Measurements from ENCODE around the gene PPP5C.

Gene PPP5C

GRCh38 chr19:46330319-46330918 is 16.5 kb upstream of the PPP5C start:
- TF ChIP-seq CTCF (IDR thresholded peaks at IDR 0.05; ENCODE audit: low read depth, low read length, missing control alignments): no peak
- DNase-seq (ENCODE audit: extremely low read depth, low read depth): no peak
- no peak overlapping the region for H3K4me3 ChIP-seq (replicated peaks; ENCODE audit: low read depth, low read length)

- TF ChIP-seq CTCF (IDR thresholded peaks at IDR 0.05; ENCODE audit: low read depth, low read length, missing control alignments): no peak
- no peak overlapping the region for H3K4me3 ChIP-seq (replicated peaks; ENCODE audit: low read depth, low read length)
- DNase-seq (ENCODE audit: extremely low read depth, low read depth): no peak
These were observed 9.4 kb upstream of the PPP5C start for GRCh38 chr19:46337487-46337886.

GRCh38 chr19:46339446-46339845 is 7.4 kb upstream of the PPP5C start:
- no peak for TF ChIP-seq CTCF (IDR thresholded peaks at IDR 0.05; ENCODE audit: low read depth, low read length, missing control alignments)
- no peak overlapping the region for H3K4me3 ChIP-seq (replicated peaks; ENCODE audit: low read depth, low read length)
- no peak for DNase-seq (ENCODE audit: extremely low read depth, low read depth)

- no peak for TF ChIP-seq CTCF (IDR thresholded peaks at IDR 0.05; ENCODE audit: low read depth, low read length, missing control alignments)
- H3K4me3 ChIP-seq (replicated peaks; ENCODE audit: low read depth, low read length): no peak overlapping the region
- no peak for DNase-seq (ENCODE audit: extremely low read depth, low read depth)
These were observed 6.7 kb upstream of the PPP5C start for GRCh38 chr19:46340051-46340659.

DNA sequence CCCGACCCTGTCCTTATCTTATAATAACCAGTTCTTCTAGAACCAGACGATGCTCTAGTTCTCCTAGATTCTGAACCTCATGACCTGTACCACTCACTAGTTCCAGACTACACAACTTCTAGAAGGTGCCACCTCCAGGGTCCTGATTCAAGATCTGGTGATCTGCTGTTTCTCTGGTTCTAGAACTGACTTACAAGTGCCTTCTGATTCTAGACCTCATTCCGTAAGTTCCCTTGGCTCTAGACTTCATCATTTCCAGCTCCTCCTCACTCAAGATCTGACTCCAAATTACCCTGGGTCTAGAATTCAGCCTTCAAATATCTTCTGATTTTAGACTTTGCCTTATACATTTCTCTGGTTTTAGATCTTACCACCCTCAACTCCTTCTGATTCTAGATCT is 5.0 kb upstream of the PPP5C start:
- TF ChIP-seq CTCF (IDR thresholded peaks at IDR 0.05; ENCODE audit: low read depth, low read length, missing control alignments): no peak
- no peak for DNase-seq (ENCODE audit: extremely low read depth, low read depth)

DNA sequence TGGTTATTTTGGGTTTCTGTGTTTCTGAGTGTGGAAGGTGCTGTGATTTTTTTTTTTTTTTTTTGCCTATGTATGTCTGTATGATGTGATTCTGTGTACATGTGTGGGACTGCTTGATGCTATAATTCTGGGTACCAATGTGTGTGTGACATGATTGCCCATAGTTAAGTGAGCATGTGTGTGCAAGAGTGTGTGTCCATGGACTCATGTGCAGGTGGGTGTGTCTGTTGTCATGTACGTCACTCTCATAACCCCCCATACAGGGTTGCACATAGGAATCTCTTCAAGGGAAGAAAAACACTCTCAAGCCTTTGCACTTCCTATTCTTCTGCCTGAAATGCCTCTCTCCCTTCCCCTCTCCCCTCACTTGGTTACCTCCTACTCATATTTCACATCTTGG is 2.5 kb upstream of the PPP5C start:
- TF ChIP-seq CTCF (IDR thresholded peaks at IDR 0.05; ENCODE audit: low read depth, low read length, missing control alignments): no peak
- no peak for DNase-seq (ENCODE audit: extremely low read depth, low read depth)
- H3K4me3 ChIP-seq (replicated peaks; ENCODE audit: low read depth, low read length): no peak overlapping the region

More for the DNA sequence above, 5.0 kb upstream of the PPP5C start:
- H3K4me3 ChIP-seq (replicated peaks; ENCODE audit: low read depth, low read length): no peak overlapping the region

DNA sequence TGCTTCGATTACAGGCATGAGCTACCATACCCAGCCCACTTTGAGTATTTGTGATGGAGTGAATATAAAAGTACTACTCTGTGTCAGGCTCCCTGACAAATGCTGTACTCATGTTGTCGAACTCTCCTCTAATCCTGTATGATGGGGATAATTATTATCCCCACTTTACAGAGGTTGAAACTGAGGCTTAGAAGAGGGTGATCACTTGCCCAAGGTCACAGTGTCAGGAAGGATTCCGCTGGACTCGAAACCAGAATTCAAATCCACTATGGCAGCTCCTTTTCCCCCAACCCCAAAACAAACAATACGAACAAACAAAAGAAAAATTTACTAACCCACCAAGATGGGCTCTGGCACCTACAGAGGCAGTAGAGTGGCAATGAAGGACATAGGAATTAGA is 1.7 kb upstream of the PPP5C start:
- TF ChIP-seq CTCF (IDR thresholded peaks at IDR 0.05; ENCODE audit: low read depth, low read length, missing control alignments): no peak
- no peak overlapping the region for H3K4me3 ChIP-seq (replicated peaks; ENCODE audit: low read depth, low read length)
- DNase-seq (ENCODE audit: extremely low read depth, low read depth): no peak
